HepG2 (cell line): ENCODE results near the gene LCP2. TPM values are rescaled to one million over a fixed set of nuclear protein-coding genes. Genes with fewer than 3 reads are reported as not detected.

ENCODE experiments used
- ATAC-seq: fragments of 200-7000 bp; cut with Tn5 transposase; 3 replicates; pipeline ENCODE4 v1.9.1; 2020; ENCODE audit warnings: mild to moderate bottlenecking, moderate library complexity
- BruUV-seq: library from RNA; stranded (reverse); fragments of 400-500 nt; replicated peaks from 2 replicates; lab custom pipeline; 2021; lab: Mats Ljungman, UMichigan
- CTCF ChIA-PET: fragments of 300-600 bp; formaldehyde crosslinking; extraction: SDS; loops from one replicate; lab custom pipeline; 2021; ENCODE audit warnings: low total read pairs, inconsistent platforms, low intra/inter-chr PET ratio; lab: Yijun Ruan, JAX
- POLR2A ChIA-PET: fragments of 350-600 bp; sonication (Branson Sonifier 250); formaldehyde crosslinking; loops from one replicate; lab custom pipeline; 2020; ENCODE audit warnings: antibody characterized with exemption, inconsistent platforms; lab: Yijun Ruan, JAX
- DNase-seq: peaks from one replicate; pipeline ENCODE4 v3.0.0-alpha.2; 2015; ENCODE audit warnings: low spot score
- FAIRE-seq: peaks from 3 replicates; lab custom pipeline; 2011; peaks lifted over from hg19 to GRCh38; lab: Jason Lieb, UNC
- H2AFZ ChIP-seq: one replicate; pipeline ENCODE4 v1.6.1; 2011; ENCODE audit warnings: low read length, inconsistent platforms
- H3K27ac ChIP-seq: fragments of 300-600 bp; 3 replicates; pipeline ENCODE4 v1.8.0; 2011; ENCODE audit warnings: mixed run types, mild to moderate bottlenecking, mixed read lengths, low read length, inconsistent platforms; ENCODE audit not compliant: insufficient read depth; ENCODE audit errors: extremely low read length
- H3K27me3 ChIP-seq, 2 experiments: fragments of 200-600 bp in 1 of 2; 2 replicates in 1 of 2; 3 replicates in 1 of 2; pipeline versions ENCODE4 v1.6.0 to v1.8.0; 2011; ENCODE audit warnings: low read length in 2 of 2, mild to moderate bottlenecking in 2 of 2, moderate library complexity in 2 of 2, inconsistent platforms in 1 of 2; ENCODE audit not compliant: insufficient read depth in 2 of 2, control insufficient read depth in 1 of 2
- H3K36me3 ChIP-seq, 2 experiments: fragments of 200-600 bp in 1 of 2; replicated peaks in 1 of 2; 2 replicates in 1 of 2; 3 replicates in 1 of 2; pipeline versions ENCODE4 v1.5.1 to v1.8.0; 2011; ENCODE audit warnings: low read length in 2 of 2, inconsistent platforms in 1 of 2; ENCODE audit not compliant: insufficient read depth in 2 of 2, control insufficient read depth in 1 of 2
- H3K4me1 ChIP-seq: 2 replicates; pipeline ENCODE4 v1.5.1; 2012; ENCODE audit warnings: low read length, inconsistent platforms; ENCODE audit not compliant: insufficient read depth
- H3K4me2 ChIP-seq: 2 replicates; pipeline ENCODE4 v1.6.0; 2011; ENCODE audit warnings: low read depth, low read length, inconsistent platforms
- H3K4me3 ChIP-seq, 3 experiments: fragments of 200-600 bp in 1 of 3; sonication (generic), shearing (Covaris generic) in 1 of 3; replicated peaks in 1 of 3; 2 replicates each; pipeline ENCODE4 v1.5.1; 2011 to 2016; ENCODE audit warnings: low read length in 3 of 3, inconsistent platforms in 2 of 3, low read depth in 2 of 3, mild to moderate bottlenecking in 2 of 3, control low read depth in 1 of 3, mixed read lengths in 1 of 3; ENCODE audit not compliant: insufficient read depth in 1 of 3
- H3K79me2 ChIP-seq: one replicate; pipeline ENCODE4 v1.6.1; 2011; ENCODE audit warnings: low read length, inconsistent platforms; ENCODE audit not compliant: insufficient read depth
- H3K9ac ChIP-seq: 2 replicates; pipeline ENCODE4 v1.6.0; 2011; ENCODE audit warnings: mild to moderate bottlenecking, low read depth, low read length, inconsistent platforms; ENCODE audit not compliant: insufficient read depth
- H3K9me3 ChIP-seq: 2 replicates; pipeline ENCODE4 v1.5.1; 2012; ENCODE audit warnings: mild to moderate bottlenecking, low read length
- H4K20me1 ChIP-seq: 2 replicates; pipeline ENCODE4 v1.6.0; 2011; ENCODE audit warnings: inconsistent platforms, mild to moderate bottlenecking, low read length, moderate library complexity; ENCODE audit not compliant: insufficient read depth
- ARNTL ChIP-seq: sonication (generic); formaldehyde crosslinking; IDR thresholded peaks from 2 replicates; pipeline ENCODE4 v1.4.0; 2020; ENCODE audit warnings: mild to moderate bottlenecking, missing genetic modification reagents
- ATM ChIP-seq: fragments of 450-650 bp; IDR thresholded peaks from 2 replicates; pipeline ENCODE4 v1.7.1; 2017; ENCODE audit warnings: mild to moderate bottlenecking, borderline replicate concordance
- FOSL2 ChIP-seq: sonication (generic); formaldehyde crosslinking; IDR thresholded peaks from 2 replicates; pipeline ENCODE4 v1.4.0; 2020; ENCODE audit warnings: missing genetic modification reagents
- GATAD2A ChIP-seq: IDR thresholded peaks from 2 replicates; pipeline ENCODE4 v1.6.1; 2016
- NCOR1 ChIP-seq: fragments of 200-600 bp; sonication (generic); IDR thresholded peaks from 2 replicates; pipeline ENCODE4 v1.7.0; 2017; ENCODE audit warnings: antibody characterized with exemption, low read length, borderline replicate concordance
- RFXANK ChIP-seq: IDR thresholded peaks from 2 replicates; pipeline ENCODE4 v1.6.1; 2016
- RFXAP ChIP-seq: sonication (generic); formaldehyde crosslinking; IDR thresholded peaks from 2 replicates; pipeline ENCODE4 v1.4.0; 2020; ENCODE audit warnings: missing genetic modification reagents, borderline replicate concordance
- SOX5 ChIP-seq: IDR thresholded peaks from 2 replicates; pipeline ENCODE4 v1.6.1; 2016; ENCODE audit warnings: borderline replicate concordance
- ZEB1 ChIP-seq: IDR thresholded peaks from 2 replicates; pipeline ENCODE4 v1.6.1; 2012; ENCODE audit warnings: mild to moderate bottlenecking, low read depth, inconsistent platforms; ENCODE audit not compliant: insufficient replicate concordance
- ZNF296 ChIP-seq: sonication (generic); formaldehyde crosslinking; conservative IDR thresholded peaks from 2 replicates; pipeline ENCODE4 v1.5.0; 2020; ENCODE audit warnings: mild to moderate bottlenecking, missing genetic modification reagents
- ZNF589 ChIP-seq: sonication (generic); formaldehyde crosslinking; conservative IDR thresholded peaks from 2 replicates; pipeline ENCODE4 v1.8.0; 2022; ENCODE audit warnings: mild to moderate bottlenecking, moderate library complexity, missing genetic modification reagents
- ZNF75D ChIP-seq: sonication (generic); formaldehyde crosslinking; IDR thresholded peaks from 2 replicates; pipeline ENCODE4 v1.8.1; 2023; ENCODE audit warnings: missing genetic modification reagents, mild to moderate bottlenecking, borderline replicate concordance
- WGBS: methylation state at CpG from one replicate; pipeline ENCODE4 v1.1.6; 2017; ENCODE audit warnings: low lambda C conversion rate; 5-methylcytosine and 5-hydroxymethylcytosine counted together
- in situ Hi-C: cut with HindIII; loops from 2 replicates; pipeline ENCODE4 v1.10.0; 2017; ENCODE audit warnings: low pct_unique_long_range_greater_than_20kb; ENCODE audit not compliant: extremely low pct_ligation_motif_present
- intact Hi-C: fragments of 100-400 bp; cut with micrococcal nuclease; formaldehyde crosslinking; loops from one replicate; pipeline ENCODE4 v1.10.0; 2022; ENCODE audit not compliant: unreplicated experiment
- polyA plus RNA-seq, 8 experiments: library from polyadenylated mRNA; depleted of rRNA in 3 of 8; stranded (reverse) in 7 of 8; unstranded in 1 of 8; fragments of >200 nt; fragmentation: Illumina TruSeq in 4 of 8; extraction: Trizol in 4 of 8; gene quantifications; 2 replicates each; pipeline versions ENCODE4 v1.2.1 to v1.2.3, GENCODE V29; 2011 to 2016; ENCODE audit warnings: low read depth in 4 of 8, missing spikeins in 1 of 8, mixed read lengths in 1 of 8; ENCODE audit not compliant: insufficient read depth in 1 of 8
- total RNA-seq, 5 experiments: library from RNA; depleted of rRNA; stranded (reverse); fragments of >200 nt; fragmentation: Illumina TruSeq; extraction: Trizol; gene quantifications; 2 replicates each; pipeline ENCODE4 v1.2.3, GENCODE V29; 2016; ENCODE audit warnings: low read depth in 1 of 5
- TF ChIP-seq, protein P1 (sequence below): sonication (generic); formaldehyde crosslinking; IDR thresholded peaks from 2 replicates; pipeline ENCODE4 v1.4.0; 2020; ENCODE audit warnings: missing genetic modification reagents
- TF ChIP-seq, protein P2 (sequence below): sonication (generic); formaldehyde crosslinking; IDR thresholded peaks from 2 replicates; pipeline ENCODE4 v1.5.0; 2020; ENCODE audit warnings: missing genetic modification reagents
- TF ChIP-seq, protein P3 (sequence below): sonication (generic); formaldehyde crosslinking; IDR thresholded peaks from 2 replicates; pipeline ENCODE4 v1.4.0; 2020; ENCODE audit warnings: mild to moderate bottlenecking, missing genetic modification reagents, borderline replicate concordance
- TF ChIP-seq, protein P4 (sequence below): sonication (generic); formaldehyde crosslinking; IDR thresholded peaks from 2 replicates; pipeline ENCODE4 v1.9.0; 2021; ENCODE audit warnings: mild to moderate bottlenecking, missing genetic modification reagents

Gene LCP2
- total and polyA plus RNA-seq, 2 of the 13 experiments (the other 11 are each of a cell fraction or from before 2014, with no cell fraction given), result not detected

DNA sequence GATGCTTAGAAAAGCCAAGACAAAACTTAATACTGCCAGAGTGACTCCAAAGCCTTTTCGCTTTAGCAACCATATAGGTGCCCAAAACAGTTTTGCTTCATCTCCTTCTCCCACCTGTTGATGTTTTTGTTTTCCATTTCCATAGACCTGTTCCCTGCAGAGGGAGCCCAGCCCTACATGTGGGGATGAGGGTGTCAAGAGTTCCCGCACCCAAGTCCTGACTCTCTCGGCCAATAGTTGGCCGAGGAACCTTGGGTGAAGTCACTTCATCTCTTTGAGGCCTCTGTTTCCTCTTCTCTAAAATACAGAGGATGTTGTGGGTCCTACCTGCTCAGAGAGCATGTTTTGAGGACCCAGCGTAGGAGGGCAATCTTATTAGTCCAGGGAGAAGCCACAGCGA, 38.5 kb upstream of the LCP2 start:
- no peaks in the 10 kb centered on the region for H3K9me3 ChIP-seq
- ChIA-PET POLR2A (no interaction called here), CTCF (no interaction called here)
- H3K27ac ChIP-seq, result no peak overlapping the region
- peaks cover 1 to 3% of the 10 kb centered on the region in 2 experiments; a peak in 2 of 5 replicates for H3K27me3 ChIP-seq
- intact Hi-C loops, result no loop called here
- no peak for FAIRE-seq
- in situ Hi-C loops, result no loop called here
- H4K20me1 ChIP-seq, result no peaks in the 10 kb centered on the region
- no peak overlapping the region for H3K9ac ChIP-seq
- H3K4me2 ChIP-seq, result no peak overlapping the region
- 5% methylated on average over 6 of the region's 6 CpGs for WGBS
- DNase-seq, result no peak
- H3K4me1 ChIP-seq, result no peaks in the 10 kb centered on the region
- ATAC-seq, result no peak
- H3K4me3 ChIP-seq, result no peak overlapping the region
- no peaks in the 10 kb centered on the region for H3K36me3 ChIP-seq
- BruUV-seq, result no TSS peak
- H2AFZ ChIP-seq, result no peak overlapping the region
- no peaks in the 10 kb centered on the region for H3K79me2 ChIP-seq
- TF ChIP-seq, protein P1, sequence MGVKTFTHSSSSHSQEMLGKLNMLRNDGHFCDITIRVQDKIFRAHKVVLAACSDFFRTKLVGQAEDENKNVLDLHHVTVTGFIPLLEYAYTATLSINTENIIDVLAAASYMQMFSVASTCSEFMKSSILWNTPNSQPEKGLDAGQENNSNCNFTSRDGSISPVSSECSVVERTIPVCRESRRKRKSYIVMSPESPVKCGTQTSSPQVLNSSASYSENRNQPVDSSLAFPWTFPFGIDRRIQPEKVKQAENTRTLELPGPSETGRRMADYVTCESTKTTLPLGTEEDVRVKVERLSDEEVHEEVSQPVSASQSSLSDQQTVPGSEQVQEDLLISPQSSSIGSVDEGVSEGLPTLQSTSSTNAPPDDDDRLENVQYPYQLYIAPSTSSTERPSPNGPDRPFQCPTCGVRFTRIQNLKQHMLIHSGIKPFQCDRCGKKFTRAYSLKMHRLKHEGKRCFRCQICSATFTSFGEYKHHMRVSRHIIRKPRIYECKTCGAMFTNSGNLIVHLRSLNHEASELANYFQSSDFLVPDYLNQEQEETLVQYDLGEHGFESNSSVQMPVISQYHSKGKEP (CRISPR knock-in tag), result no peak
- TF ChIP-seq RFXANK (CRISPR knock-in tag), result no peak
- no peak for TF ChIP-seq SOX5
- TF ChIP-seq ARNTL, result no peak
- TF ChIP-seq ZNF75D (CRISPR knock-in tag), result no peak
- TF ChIP-seq ZEB1, result no peak
- TF ChIP-seq ATM, result no peak
- no peak for TF ChIP-seq FOSL2 (CRISPR knock-in tag)
- TF ChIP-seq, protein P2, sequence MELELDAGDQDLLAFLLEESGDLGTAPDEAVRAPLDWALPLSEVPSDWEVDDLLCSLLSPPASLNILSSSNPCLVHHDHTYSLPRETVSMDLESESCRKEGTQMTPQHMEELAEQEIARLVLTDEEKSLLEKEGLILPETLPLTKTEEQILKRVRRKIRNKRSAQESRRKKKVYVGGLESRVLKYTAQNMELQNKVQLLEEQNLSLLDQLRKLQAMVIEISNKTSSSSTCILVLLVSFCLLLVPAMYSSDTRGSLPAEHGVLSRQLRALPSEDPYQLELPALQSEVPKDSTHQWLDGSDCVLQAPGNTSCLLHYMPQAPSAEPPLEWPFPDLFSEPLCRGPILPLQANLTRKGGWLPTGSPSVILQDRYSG, result no peak
- TF ChIP-seq, protein P3, sequence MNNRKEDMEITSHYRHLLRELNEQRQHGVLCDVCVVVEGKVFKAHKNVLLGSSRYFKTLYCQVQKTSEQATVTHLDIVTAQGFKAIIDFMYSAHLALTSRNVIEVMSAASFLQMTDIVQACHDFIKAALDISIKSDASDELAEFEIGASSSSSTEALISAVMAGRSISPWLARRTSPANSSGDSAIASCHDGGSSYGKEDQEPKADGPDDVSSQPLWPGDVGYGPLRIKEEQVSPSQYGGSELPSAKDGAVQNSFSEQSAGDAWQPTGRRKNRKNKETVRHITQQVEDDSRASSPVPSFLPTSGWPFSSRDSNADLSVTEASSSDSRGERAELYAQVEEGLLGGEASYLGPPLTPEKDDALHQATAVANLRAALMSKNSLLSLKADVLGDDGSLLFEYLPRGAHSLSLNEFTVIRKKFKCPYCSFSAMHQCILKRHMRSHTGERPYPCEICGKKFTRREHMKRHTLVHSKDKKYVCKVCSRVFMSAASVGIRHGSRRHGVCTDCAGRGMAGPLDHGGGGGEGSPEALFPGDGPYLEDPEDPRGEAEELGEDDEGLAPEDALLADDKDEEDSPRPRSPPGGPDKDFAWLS (CRISPR knock-in tag), result no peak
- TF ChIP-seq, protein P4, sequence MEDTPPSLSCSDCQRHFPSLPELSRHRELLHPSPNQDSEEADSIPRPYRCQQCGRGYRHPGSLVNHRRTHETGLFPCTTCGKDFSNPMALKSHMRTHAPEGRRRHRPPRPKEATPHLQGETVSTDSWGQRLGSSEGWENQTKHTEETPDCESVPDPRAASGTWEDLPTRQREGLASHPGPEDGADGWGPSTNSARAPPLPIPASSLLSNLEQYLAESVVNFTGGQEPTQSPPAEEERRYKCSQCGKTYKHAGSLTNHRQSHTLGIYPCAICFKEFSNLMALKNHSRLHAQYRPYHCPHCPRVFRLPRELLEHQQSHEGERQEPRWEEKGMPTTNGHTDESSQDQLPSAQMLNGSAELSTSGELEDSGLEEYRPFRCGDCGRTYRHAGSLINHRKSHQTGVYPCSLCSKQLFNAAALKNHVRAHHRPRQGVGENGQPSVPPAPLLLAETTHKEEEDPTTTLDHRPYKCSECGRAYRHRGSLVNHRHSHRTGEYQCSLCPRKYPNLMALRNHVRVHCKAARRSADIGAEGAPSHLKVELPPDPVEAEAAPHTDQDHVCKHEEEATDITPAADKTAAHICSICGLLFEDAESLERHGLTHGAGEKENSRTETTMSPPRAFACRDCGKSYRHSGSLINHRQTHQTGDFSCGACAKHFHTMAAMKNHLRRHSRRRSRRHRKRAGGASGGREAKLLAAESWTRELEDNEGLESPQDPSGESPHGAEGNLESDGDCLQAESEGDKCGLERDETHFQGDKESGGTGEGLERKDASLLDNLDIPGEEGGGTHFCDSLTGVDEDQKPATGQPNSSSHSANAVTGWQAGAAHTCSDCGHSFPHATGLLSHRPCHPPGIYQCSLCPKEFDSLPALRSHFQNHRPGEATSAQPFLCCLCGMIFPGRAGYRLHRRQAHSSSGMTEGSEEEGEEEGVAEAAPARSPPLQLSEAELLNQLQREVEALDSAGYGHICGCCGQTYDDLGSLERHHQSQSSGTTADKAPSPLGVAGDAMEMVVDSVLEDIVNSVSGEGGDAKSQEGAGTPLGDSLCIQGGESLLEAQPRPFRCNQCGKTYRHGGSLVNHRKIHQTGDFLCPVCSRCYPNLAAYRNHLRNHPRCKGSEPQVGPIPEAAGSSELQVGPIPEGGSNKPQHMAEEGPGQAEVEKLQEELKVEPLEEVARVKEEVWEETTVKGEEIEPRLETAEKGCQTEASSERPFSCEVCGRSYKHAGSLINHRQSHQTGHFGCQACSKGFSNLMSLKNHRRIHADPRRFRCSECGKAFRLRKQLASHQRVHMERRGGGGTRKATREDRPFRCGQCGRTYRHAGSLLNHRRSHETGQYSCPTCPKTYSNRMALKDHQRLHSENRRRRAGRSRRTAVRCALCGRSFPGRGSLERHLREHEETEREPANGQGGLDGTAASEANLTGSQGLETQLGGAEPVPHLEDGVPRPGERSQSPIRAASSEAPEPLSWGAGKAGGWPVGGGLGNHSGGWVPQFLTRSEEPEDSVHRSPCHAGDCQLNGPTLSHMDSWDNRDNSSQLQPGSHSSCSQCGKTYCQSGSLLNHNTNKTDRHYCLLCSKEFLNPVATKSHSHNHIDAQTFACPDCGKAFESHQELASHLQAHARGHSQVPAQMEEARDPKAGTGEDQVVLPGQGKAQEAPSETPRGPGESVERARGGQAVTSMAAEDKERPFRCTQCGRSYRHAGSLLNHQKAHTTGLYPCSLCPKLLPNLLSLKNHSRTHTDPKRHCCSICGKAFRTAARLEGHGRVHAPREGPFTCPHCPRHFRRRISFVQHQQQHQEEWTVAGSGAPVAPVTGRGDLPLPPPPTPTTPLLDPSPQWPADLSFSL, result no peak
- no peak for TF ChIP-seq GATAD2A (CRISPR knock-in tag)
- no peak for TF ChIP-seq RFXAP (CRISPR knock-in tag)
- no peak for TF ChIP-seq ZNF296 (CRISPR knock-in tag)
- no peak for TF ChIP-seq NCOR1
- no peak for TF ChIP-seq ZNF589 (CRISPR knock-in tag)
